Ureter (tissue), 1 donor: Measurements from ENCODE around the gene SLC35G3. TPM values are rescaled to one million over a fixed set of nuclear protein-coding genes. Genes with fewer than 3 reads are reported as not detected.
"Not testable (repeated sequence)": the region's sequence is repeated elsewhere in the genome, so short reads cannot be mapped to it uniquely, and the experiment has no call there.

Experiments used
- DNase-seq: peaks from one replicate; pipeline ENCODE4 v3.0.0-alpha.2; 2020; ENCODE audit warnings: low spot score
- total RNA-seq: library from RNA; stranded (reverse); gene quantifications from one replicate; pipeline ENCODE4 v1.2.4, GENCODE V29; 2023
- donor health status: DM: yes; HTN: yes; CAD: no.

Gene SLC35G3
- total RNA-seq, 1 donor from 2014 or later: not detected

DNA sequence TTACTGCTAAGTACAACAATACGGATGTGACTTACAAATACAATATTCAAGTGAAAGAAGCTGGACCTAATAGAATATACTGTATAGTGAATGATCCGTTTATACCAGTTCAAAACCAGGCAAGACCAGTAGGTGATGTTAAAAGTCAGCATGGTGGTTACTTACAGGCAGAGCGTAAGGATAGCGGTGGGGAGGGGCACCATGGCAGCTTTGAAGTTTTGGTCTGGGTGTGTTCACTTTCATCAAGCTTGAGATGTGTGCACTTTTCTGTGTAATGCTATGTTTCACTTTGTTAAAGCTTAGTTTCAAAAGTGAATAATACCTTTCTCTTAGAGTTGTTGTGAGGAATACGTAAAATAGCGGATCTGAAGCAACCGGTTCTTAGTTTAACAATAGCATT lies 16.5 kb upstream of the SLC35G3 start:
- DNase-seq: no peak

- not testable (repeated sequence) for DNase-seq
These were observed 8.4 kb upstream of the SLC35G3 start for GRCh38 chr17:35202582-35202981.

- DNase-seq: not testable (repeated sequence)
These were observed 869 bp upstream of the SLC35G3 start for GRCh38 chr17:35195062-35195461.

- no peak for DNase-seq
These were observed 1.5 kb downstream of the SLC35G3 start for GRCh38 chr17:35192708-35193107.

- DNase-seq: no peak
These were observed 3.0 kb downstream of the SLC35G3 start for GRCh38 chr17:35191001-35191695.

GRCh38 chr17:35189291-35189690 lies 4.9 kb downstream of the SLC35G3 start:
- DNase-seq: no peak

- no peak for DNase-seq
These were observed 6.1 kb downstream of the SLC35G3 start for GRCh38 chr17:35188111-35188510.

GRCh38 chr17:35187481-35187880 lies 6.7 kb downstream of the SLC35G3 start:
- DNase-seq: no peak

- no peak for DNase-seq
These were observed 8.3 kb downstream of the SLC35G3 start for GRCh38 chr17:35185849-35186248.

DNA sequence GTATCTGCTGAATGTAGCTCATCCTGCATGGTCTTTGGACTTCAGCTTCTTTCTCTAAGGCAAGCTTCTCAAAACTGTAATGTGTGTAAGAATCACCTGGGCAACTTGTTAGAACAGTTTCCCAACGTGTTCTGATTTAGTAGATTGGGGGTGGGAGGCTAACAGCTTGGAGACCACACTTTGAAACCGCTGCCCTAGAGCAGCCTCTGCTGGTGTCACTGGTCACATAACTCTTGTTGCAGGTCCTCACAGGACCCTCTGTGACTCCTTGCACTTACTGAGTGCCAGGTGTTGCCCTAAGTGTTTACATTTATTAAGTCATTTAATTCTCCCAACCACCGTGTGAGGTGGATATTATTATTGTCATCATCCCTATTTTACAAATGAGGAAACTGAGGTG lies 9.9 kb downstream of the SLC35G3 start:
- no peak for DNase-seq

DNA sequence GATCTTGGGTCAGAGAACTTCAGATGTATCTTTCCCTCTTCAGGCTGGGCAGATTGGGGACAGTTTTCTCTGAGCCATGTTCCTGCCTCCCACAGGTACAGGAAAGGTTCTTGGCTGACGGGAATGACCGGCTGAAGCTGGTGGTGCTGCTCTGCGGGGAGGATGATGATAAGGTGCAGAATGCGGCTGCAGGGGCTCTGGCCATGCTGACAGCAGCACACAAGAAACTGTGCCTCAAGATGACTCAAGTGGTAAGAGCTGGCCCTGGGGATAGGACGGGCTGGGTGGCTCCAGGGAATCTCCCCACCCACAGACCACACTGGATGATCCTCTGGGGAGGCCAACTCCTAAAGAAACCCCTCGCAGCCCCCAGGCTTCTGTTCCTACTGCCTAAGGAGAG lies 10.9 kb downstream of the SLC35G3 start:
- DNase-seq: no peak

- DNase-seq: not testable (repeated sequence)
These were observed 14.8 kb downstream of the SLC35G3 start for GRCh38 chr17:35179379-35179778.

GRCh38 chr17:35176897-35177296 lies 17.3 kb downstream of the SLC35G3 start:
- no peak for DNase-seq

DNA sequence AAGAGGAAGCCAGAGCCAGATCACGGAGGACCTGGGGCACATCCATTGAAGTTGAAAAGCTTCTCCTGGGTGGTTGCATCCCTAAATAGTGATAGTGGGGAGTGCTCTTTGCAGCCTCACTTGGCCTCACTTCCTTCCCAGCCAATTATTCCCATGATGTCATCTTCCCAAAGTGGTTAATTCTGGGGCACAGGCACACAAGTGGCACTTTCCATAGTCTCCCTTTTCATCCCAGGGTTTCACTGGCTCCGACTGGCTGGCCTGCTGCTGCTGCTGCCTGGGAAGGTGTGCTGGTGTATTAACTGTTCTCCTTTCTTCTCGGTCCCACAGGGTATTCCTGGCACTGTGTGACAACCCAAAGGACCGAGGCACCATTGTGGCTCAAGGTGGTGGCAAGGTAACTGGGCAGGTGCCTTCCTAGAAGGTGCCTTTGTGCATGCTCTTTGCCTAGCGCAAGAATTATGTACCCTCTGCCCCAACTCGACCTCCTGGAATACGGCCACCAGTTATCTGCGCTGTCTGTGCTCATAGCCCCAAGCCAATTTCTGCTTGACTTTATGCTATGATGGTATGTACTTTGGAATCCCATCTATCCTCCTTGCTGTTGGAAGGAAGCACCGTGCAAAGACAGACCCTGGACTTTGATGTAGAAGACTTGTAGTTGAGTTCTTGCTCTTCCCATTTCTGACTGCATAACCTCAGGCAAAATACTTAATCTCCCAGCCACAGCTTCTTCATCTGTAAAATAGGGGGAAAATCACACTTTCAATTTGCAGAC lies 18.4 kb downstream of the SLC35G3 start:
- DNase-seq: no peak

DNA sequence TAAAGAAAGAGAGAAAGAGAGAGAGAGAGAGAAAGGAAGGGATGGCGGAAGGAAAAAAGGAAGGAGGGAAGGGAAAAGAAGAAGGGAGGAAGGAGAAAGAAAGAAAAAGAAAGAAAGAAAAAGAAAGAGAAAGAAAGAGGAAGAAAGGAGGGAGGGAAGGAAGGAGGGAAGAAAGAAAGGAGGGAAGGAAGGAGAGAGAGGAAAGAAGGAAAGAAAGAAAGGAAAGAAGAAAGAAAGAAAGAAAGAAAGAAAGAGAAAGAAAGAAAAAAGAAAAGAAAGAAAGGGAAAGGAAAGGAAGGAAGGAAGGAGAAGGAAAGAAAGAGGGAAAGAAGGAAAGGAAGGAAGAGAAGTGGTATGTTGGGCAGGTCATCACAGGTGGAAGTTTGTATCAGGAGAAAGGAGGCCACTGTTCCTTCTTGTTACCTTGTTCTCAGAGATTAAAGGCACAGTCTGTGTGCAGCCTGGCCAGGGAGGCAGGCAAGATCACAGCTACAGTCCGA lies 19.3 kb downstream of the SLC35G3 start:
- no peak for DNase-seq

- DNase-seq: peak; percentile 27
These were observed 21.9 kb downstream of the SLC35G3 start for GRCh38 chr17:35172321-35172720.

- DNase-seq: no peak
These were observed 22.4 kb downstream of the SLC35G3 start for GRCh38 chr17:35171834-35172233.

DNA sequence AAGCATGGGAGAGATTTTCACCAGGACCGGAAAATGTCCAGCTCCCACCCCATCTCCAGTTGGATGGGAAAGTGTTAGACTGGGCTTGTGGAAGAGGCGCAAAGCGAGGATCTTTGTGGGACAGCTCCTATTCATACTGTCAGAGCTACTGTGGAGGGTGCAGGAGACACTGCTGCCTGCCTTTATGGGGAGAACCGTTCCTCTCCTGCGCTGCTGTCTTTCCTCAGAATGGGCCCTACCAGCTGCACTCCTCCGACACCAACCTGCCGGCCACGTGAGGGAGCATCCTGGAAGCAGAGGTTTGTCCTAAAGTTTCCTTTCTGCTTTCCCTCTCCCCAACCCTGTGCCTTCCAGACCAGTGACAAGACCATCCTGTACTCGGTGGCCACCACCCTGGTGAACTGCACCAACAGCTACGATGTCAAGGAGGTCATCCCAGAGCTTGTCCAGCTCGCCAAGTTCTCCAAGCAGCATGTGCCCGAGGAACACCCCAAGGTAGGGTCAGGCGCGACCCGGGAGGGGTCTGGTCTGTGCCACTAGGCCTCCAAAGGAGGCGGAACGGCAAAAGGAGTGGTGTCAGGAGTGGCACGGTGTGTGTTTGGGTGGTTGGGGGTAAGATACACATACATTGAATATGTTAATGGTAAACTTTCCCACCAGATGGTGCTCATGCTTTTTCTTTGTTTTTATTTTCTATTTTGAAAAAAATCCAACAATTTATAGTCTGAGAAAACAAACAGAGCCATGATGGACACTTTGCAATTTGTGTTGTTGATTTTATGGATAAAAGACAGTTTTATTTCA lies 23.0 kb downstream of the SLC35G3 start:
- no peak for DNase-seq

DNA sequence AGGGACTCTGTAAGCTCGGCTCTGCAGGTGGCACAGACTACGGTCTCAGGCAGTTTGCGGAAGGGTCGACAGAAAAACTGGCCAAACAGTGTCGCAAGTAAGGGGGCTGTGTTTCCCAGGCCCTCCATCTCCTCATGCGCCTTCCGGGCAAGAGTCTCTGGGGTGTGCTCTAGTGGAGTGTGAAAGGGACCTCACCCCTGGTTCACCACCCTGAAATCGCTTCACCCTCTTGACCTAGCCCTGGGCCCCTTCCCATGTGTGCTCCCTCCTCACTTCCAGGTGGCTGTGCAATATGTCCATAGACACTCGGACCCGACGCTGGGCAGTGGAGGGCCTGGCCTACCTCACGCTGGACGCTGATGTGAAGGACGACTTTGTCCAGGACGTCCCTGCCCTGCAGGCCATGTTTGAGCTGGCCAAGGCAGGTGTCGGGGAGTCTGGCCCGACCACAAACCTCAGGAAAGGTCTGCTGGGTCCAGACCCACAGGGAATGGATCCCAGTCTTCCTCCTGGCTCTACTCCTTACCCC lies 24.3 kb downstream of the SLC35G3 start:
- no peak for DNase-seq

DNA sequence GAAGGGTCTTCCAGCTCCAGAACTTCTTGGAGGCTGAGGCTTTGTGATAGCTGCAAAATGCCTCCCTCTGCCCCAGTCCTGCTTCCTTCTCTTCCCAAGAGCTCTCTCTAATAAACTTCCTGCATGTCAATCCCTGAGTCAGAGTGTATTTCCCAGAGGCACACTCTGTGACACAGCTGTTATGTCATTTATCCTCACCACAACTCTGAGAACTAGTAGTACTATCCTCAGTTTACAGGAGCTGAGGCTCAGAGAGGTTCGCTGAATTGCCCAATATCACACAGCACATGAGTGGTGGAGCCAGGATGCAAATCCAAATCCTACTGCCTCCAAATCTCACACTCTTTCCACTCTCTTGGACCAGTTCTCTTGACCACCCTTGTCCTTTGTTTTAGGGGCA lies 26.5 kb downstream of the SLC35G3 start:
- no peak for DNase-seq

DNA sequence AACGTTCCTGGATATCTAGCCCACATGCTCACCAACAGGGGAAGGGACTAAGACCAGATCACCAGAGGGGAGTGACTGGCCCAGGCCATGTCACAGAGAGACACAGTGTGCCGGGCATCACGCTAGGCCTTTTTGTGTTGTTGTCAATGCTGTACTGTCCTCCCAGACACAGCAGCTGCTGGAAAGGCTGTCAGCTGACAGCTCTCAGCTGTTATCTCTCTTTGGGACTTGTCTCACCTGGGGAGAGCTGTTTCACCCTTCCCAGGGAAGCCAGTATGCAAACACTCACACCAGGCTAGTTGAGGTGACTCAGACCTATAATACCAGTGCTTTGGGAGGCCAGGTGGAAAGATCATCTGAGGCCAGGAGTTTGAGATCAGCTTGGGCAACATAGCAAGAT lies 27.1 kb downstream of the SLC35G3 start:
- DNase-seq: no peak

- no peak for DNase-seq
These were observed 27.7 kb downstream of the SLC35G3 start for GRCh38 chr17:35166526-35166925.
